Measurements from ENCODE around the gene ZNF14.

- TF ChIP-seq CTCF (conservative IDR thresholded peaks at IDR 0.05; ENCODE audit: low read depth, low read length): no peak
- no peak for TF ChIP-seq EZH2 (IDR thresholded peaks at IDR 0.05; ENCODE audit: borderline replicate concordance, low read depth, low read length, poor library complexity, severe bottlenecking)
Observed at GRCh38 chr19:19744641-19745040, 11.7 kb upstream of the ZNF14 start.
